Common myeloid progenitor, CD34-positive (primary cell): ENCODE measurements around the gene UNC119B.

Experiments used
- CTCF ChIA-PET: fragments of 350-600 bp; sonication (Branson Sonifier 250); formaldehyde crosslinking; loops from one replicate; lab custom pipeline; 2021; ENCODE audit warnings: antibody characterized with exemption; lab: Charles Lee
- POLR2A ChIA-PET: fragments of 350-600 bp; sonication (Branson Sonifier 250); formaldehyde crosslinking; loops from one replicate; lab custom pipeline; 2021; ENCODE audit warnings: antibody characterized with exemption; lab: Charles Lee
- DNase-seq, 3 donors: peaks; one replicate each; pipeline versions ENCODE4 v3.0.0 to v3.0.0-alpha.2; 2013
- H3K27ac ChIP-seq, 2 experiments: 1 replicate in 1 of 2; 2 replicates in 1 of 2; pipeline ENCODE4 v1.7.0; 2013; ENCODE audit warnings: inconsistent platforms in 2 of 2, low read length in 2 of 2, mild to moderate bottlenecking in 2 of 2, low read depth in 1 of 2, moderate library complexity in 1 of 2; ENCODE audit not compliant: severe bottlenecking in 2 of 2, insufficient read depth in 1 of 2, poor library complexity in 1 of 2
- H3K27me3 ChIP-seq, 5 experiments: replicated peaks in 2 of 5; 1 replicate in 3 of 5; 2 replicates in 2 of 5; pipeline versions ENCODE4 v1.6.1 to v1.7.0; 2013; ENCODE audit warnings: low read length in 4 of 5, mild to moderate bottlenecking in 2 of 5, moderate library complexity in 2 of 5, inconsistent platforms in 1 of 5; ENCODE audit not compliant: insufficient read depth in 5 of 5, control insufficient read depth in 4 of 5
- H3K36me3 ChIP-seq, 4 experiments: 1 replicate in 2 of 4; 2 replicates in 2 of 4; pipeline versions ENCODE4 v1.6.1 to v1.7.0; 2013; ENCODE audit warnings: low read length in 3 of 4, control low read depth in 1 of 4, mild to moderate bottlenecking in 1 of 4; ENCODE audit not compliant: control insufficient read depth in 4 of 4, insufficient read depth in 4 of 4
- H3K4me1 ChIP-seq, 4 experiments: 1 replicate in 3 of 4; 2 replicates in 1 of 4; pipeline versions ENCODE4 v1.6.1 to v1.7.1; 2013; ENCODE audit warnings: low read length in 3 of 4, mild to moderate bottlenecking in 3 of 4, control low read depth in 1 of 4, inconsistent platforms in 1 of 4, moderate library complexity in 1 of 4; ENCODE audit not compliant: control insufficient read depth in 4 of 4, insufficient read depth in 4 of 4; ENCODE audit errors: control extremely low read depth in 1 of 4
- H3K4me3 ChIP-seq, 7 experiments: 1 replicate in 4 of 7; 2 replicates in 3 of 7; pipeline versions ENCODE4 v1.5.1 to v1.7.0; 2013; ENCODE audit warnings: mild to moderate bottlenecking in 7 of 7, low read length in 6 of 7, moderate library complexity in 6 of 7, inconsistent platforms in 2 of 7, low read depth in 2 of 7, control low read depth in 1 of 7; ENCODE audit not compliant: insufficient read depth in 4 of 7, control insufficient read depth in 1 of 7; ENCODE audit errors: extremely low read depth in 1 of 7
- H3K9me3 ChIP-seq, 5 experiments: 1 replicate in 4 of 5; 2 replicates in 1 of 5; pipeline versions ENCODE4 v1.6.1 to v1.7.1; 2013; ENCODE audit warnings: low read length in 4 of 5, mild to moderate bottlenecking in 2 of 5, inconsistent platforms in 1 of 5, low read depth in 1 of 5, moderate library complexity in 1 of 5; ENCODE audit not compliant: control insufficient read depth in 4 of 5, insufficient read depth in 2 of 5; ENCODE audit errors: control extremely low read depth in 1 of 5
- WGBS: methylation state at CpG from one replicate; pipeline ENCODE4 v1.1.5; 2013; ENCODE audit not compliant: insufficient coverage; 5-methylcytosine and 5-hydroxymethylcytosine counted together

The UNC119B gene

DNA sequence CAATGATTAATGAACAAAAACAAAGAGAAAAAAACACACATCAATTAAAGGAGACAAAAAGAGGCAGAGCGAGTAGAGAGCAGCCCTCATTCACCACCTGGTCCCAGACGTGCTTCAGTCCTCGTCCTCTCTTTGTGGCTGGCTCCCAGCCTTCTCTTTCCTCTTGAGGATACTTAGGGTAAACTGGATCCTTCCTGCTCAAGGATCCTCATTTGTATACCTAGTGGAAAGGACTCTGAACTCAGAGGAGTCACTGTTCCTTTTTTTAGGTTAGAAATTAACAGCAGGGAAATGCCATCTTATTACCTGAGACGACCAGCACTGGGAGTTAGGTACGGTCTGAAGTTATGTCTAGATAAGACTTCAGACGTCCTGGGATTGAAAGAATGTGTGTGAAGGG lies 13.6 kb upstream of the UNC119B start:
- ChIA-PET CTCF (interaction anchor here (1.4 to 2.0 kb wide), 2 partner anchors 9 to 25 kb away, joined by 4 to 9 read pairs; no protein-coding TSS in a partner anchor), POLR2A (no interaction called here)
- 98% methylated on average over 6 of the region's 6 CpGs for WGBS
- Histone ChIP-seq H3K36me3 (peaks cover 13 to 89% (median 66%) of the 10 kb centered on the region in 4 experiments), H3K4me3 (no peak overlapping the region), H3K4me1 (peaks cover 0 to 15% (median 11%) of the 10 kb centered on the region in 4 experiments), H3K27ac (no peak overlapping the region), H3K27me3 (no peaks in the 10 kb centered on the region), H3K9me3 (no peaks in the 10 kb centered on the region)
- no peak for DNase-seq

GRCh38 chr12:120697344-120697743 lies 12.9 kb upstream of the UNC119B start:
- Histone ChIP-seq H3K27me3 (no peaks in the 10 kb centered on the region), H3K27ac (no peak overlapping the region), H3K4me1 (peaks cover 0 to 13% (median 10%) of the 10 kb centered on the region in 4 experiments), H3K4me3 (no peak overlapping the region), H3K36me3 (peaks cover 13 to 94% (median 70%) of the 10 kb centered on the region in 4 experiments), H3K9me3 (no peaks in the 10 kb centered on the region)
- DNase-seq, result no peak
- ChIA-PET CTCF (interaction anchor here (1.3 to 4.0 kb wide), 4 partner anchors 8 to 25 kb away, joined by 4 to 30 read pairs (median 6); partner anchors contain the start of gene UNC119B), POLR2A (interaction anchor here (1.9 kb wide), 1 partner anchor 12 kb away, joined by 5 read pairs; no protein-coding TSS in a partner anchor)
- WGBS, result no CpG with 5 or more reads among the region's 1 CpG

GRCh38 chr12:120698665-120699064 lies 11.6 kb upstream of the UNC119B start:
- peak in 2 of 3 donors; percentile 46 to 57 for DNase-seq
- no CpG with 5 or more reads among the region's 3 CpGs for WGBS
- Histone ChIP-seq H3K9me3 (no peaks in the 10 kb centered on the region), H3K27me3 (no peaks in the 10 kb centered on the region), H3K36me3 (peaks cover 16 to 97% (median 75%) of the 10 kb centered on the region in 4 experiments), H3K4me1 (peaks cover 0 to 13% (median 9%) of the 10 kb centered on the region in 4 experiments), H3K4me3 (no peak overlapping the region), H3K27ac (peak overlapping the region in 1 of 2 experiments; percentile 46)
- CTCF ChIA-PET, result interaction anchor here (0.6 to 4.0 kb wide), 8 partner anchors 9 to 308 kb away, joined by 4 to 30 read pairs (median 4); partner anchors contain the start of gene UNC119B
- POLR2A ChIA-PET, result interaction anchor here (1.9 kb wide), 1 partner anchor 11 kb away, joined by 5 read pairs; no protein-coding TSS in a partner anchor

GRCh38 chr12:120699553-120699952 lies 10.7 kb upstream of the UNC119B start:
- peaks cover 14 to 91% (median 71%) of the 10 kb centered on the region in 4 experiments for H3K36me3 ChIP-seq
- no peaks in the 10 kb centered on the region for H3K27me3 ChIP-seq
- peaks cover 0 to 13% (median 9%) of the 10 kb centered on the region in 4 experiments for H3K4me1 ChIP-seq
- CTCF ChIA-PET, result interaction anchor here (0.6 to 4.0 kb wide), 8 partner anchors 8 to 307 kb away, joined by 3 to 30 read pairs (median 5); partner anchors contain the start of gene UNC119B
- H3K4me3 ChIP-seq, result no peak overlapping the region
- H3K27ac ChIP-seq, result no peak overlapping the region
- no peak for DNase-seq
- POLR2A ChIA-PET, result no interaction called here
- H3K9me3 ChIP-seq, result no peaks in the 10 kb centered on the region
- 98% methylated on average over 7 of the region's 7 CpGs for WGBS

- ChIA-PET POLR2A (no interaction called here), CTCF (interaction anchor here (1.1 to 4.0 kb wide), 10 partner anchors 9 to 118 kb away, joined by 3 to 30 read pairs (median 3); partner anchors contain the start of gene UNC119B)
- WGBS, result 100% methylated on average over 5 of the region's 5 CpGs
- Histone ChIP-seq H3K36me3 (peaks cover 14 to 80% (median 63%) of the 10 kb centered on the region in 4 experiments), H3K4me1 (peaks cover 0 to 13% (median 9%) of the 10 kb centered on the region in 4 experiments), H3K27ac (no peak overlapping the region), H3K4me3 (no peak overlapping the region), H3K9me3 (no peaks in the 10 kb centered on the region), H3K27me3 (no peaks in the 10 kb centered on the region)
- DNase-seq, result no peak
These were observed 9.4 kb upstream of the UNC119B start for GRCh38 chr12:120700886-120701285.

- H3K36me3 ChIP-seq, result peaks cover 4 to 62% (median 49%) of the 10 kb centered on the region in 4 experiments
- no peak overlapping the region for H3K4me3 ChIP-seq
- WGBS, result 92% methylated on average over 1 of the region's 1 CpG
- ChIA-PET CTCF (interaction anchor here (1.0 to 1.4 kb wide), 6 partner anchors 7 to 77 kb away, joined by 3 to 5 read pairs (median 4); partner anchors contain the start of gene UNC119B), POLR2A (interaction anchor here (1.3 kb wide), 1 partner anchor 16 kb away, joined by 4 read pairs; the partner anchor contains the start of gene MLEC)
- no peak for DNase-seq
- H3K9me3 ChIP-seq, result no peaks in the 10 kb centered on the region
- H3K27me3 ChIP-seq, result no peaks in the 10 kb centered on the region
- H3K4me1 ChIP-seq, result peaks cover 0 to 12% (median 9%) of the 10 kb centered on the region in 4 experiments
- no peak overlapping the region for H3K27ac ChIP-seq
These were observed 7.6 kb upstream of the UNC119B start for GRCh38 chr12:120702637-120703036.
